ENCODE results near the gene EDIL3.

Gene EDIL3

DNA sequence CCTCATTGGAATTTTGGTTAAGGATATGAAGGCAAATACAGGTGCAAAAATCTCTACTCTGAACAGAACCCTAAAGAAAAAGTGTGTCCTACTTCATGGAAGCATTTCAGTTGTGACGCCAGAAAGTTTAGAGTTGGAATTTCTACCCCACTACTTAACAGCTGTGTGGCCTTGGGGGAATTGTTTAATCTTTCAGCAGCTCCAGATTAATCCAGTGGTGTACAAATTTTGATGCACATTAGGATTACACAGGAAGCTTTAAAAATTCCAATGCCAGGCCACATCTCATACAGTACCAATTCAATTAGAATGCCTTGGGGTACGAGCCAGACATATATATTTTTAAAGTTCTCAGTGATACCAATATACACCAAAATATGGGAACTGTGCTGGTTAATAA is 266.1 kb downstream of the EDIL3 start:
- no peak for DNase-seq (ENCODE audit: low spot score in 2 of 2)
- Histone ChIP-seq H3K4me3 (no peak overlapping the region), H3K4me1 (no peaks in the 10 kb centered on the region), H3K36me3 (replicated peaks) (no peaks in the 10 kb centered on the region), H3K9me3 (no peaks in the 10 kb centered on the region), H3K27me3 (ENCODE audit: low read depth) (0 out of 2 replicates have a peak, but pooled peaks cover 2% of the 10 kb centered on the region)
- in situ Hi-C loops (cut with MboI; ENCODE audit: low sequenced_read_pairs): no loop called here

DNA sequence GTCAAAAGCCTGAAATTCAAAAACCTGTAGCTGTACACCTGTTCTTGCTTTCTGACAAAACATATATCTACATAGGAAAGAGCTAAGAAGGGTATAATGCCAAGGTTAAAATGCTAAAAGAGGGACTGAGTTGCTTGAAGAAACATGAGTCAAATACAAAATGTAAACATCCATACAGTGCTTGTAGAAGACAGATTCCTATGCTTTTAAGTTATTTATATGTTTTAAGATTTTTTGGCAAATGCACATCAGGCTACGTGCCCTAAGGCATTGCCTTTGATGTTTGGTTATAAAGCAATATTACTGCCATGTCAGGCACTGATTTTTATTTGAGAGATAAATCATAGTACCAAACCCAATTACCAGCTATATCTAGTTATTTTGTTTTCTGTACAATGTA is 269.0 kb downstream of the EDIL3 start:
- H3K4me3 ChIP-seq: no peak overlapping the region
- no peaks in the 10 kb centered on the region for H3K4me1 ChIP-seq
- no peak for DNase-seq (ENCODE audit: low spot score in 2 of 2)
- no peaks in the 10 kb centered on the region for H3K9me3 ChIP-seq
- in situ Hi-C loops (cut with MboI; ENCODE audit: low sequenced_read_pairs): no loop called here
- H3K27me3 ChIP-seq (ENCODE audit: low read depth): 0 out of 2 replicates have a peak, but pooled peaks cover 2% of the 10 kb centered on the region
- no peaks in the 10 kb centered on the region for H3K36me3 ChIP-seq (replicated peaks)

DNA sequence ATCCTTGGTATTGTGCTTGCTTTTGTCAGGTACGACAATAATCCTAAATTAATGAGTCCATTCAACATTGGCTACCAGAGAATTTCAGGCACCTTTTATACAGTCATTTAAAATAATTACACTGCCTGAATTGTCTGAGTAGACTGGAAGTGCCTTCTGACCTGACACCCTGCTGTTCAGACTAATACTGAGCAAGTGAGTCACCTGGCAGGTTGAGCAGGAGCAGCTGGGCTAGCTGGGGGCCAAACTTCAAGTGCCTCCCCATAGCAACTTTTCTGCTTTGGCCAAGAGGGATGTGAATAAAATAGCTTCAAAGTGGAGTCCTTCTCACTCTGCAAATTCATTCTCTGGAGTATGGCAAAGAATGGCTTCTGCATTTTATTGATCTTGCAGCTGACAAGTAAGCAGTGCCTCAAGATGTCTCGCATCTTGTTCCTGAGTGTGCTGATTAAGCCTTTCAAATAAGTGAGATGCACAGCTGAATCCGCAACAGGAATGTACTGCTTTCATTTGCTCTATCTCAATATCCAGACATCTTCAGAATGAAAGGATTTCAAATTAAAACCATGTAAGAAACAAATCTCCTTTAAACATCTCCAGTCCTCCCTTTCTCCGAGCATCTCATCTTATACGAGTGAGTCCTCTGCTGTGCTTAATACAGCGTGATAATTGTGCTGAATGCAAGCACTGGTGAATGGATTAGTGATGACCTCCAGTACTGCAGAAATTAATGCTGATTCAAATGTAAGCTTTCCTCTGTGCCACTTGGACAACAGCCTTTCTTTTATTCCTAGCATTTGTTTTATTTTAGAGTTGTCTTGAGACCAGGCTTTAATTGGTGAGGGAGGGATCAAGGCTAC is 271.2 kb downstream of the EDIL3 start:
- Histone ChIP-seq H3K27me3 (ENCODE audit: low read depth) (no peaks in the 10 kb centered on the region), H3K4me1 (no peaks in the 10 kb centered on the region), H3K36me3 (replicated peaks) (no peaks in the 10 kb centered on the region), H3K9me3 (no peaks in the 10 kb centered on the region), H3K4me3 (no peak overlapping the region)
- in situ Hi-C loops (cut with MboI; ENCODE audit: low sequenced_read_pairs): no loop called here
- DNase-seq (ENCODE audit: low spot score in 2 of 2): no peak

DNA sequence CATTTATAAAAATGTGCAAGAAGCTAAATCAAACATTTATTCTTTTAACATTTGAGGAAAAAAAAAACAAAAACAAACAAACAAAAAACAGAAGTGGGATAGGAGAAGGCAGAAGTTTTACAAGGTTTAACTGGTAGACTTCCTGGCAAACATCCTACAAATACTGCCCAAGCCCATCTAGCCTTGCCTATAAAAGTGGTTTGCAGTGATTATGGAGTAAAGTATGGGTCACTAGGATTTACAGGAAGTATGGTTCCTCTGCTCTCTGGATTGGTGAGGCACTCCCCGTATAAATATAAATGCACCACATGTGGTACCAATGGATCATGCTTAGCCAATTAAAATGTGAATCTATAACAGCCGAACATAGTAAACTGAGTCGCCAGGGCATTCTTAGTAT is 291.9 kb downstream of the EDIL3 start:
- no peak for DNase-seq (ENCODE audit: low spot score in 2 of 2)
- Histone ChIP-seq H3K4me3 (no peak overlapping the region), H3K9me3 (no peaks in the 10 kb centered on the region), H3K27me3 (ENCODE audit: low read depth) (no peaks in the 10 kb centered on the region), H3K36me3 (replicated peaks) (no peaks in the 10 kb centered on the region), H3K4me1 (no peaks in the 10 kb centered on the region)
- in situ Hi-C loops (cut with MboI; ENCODE audit: low sequenced_read_pairs): no loop called here

DNA sequence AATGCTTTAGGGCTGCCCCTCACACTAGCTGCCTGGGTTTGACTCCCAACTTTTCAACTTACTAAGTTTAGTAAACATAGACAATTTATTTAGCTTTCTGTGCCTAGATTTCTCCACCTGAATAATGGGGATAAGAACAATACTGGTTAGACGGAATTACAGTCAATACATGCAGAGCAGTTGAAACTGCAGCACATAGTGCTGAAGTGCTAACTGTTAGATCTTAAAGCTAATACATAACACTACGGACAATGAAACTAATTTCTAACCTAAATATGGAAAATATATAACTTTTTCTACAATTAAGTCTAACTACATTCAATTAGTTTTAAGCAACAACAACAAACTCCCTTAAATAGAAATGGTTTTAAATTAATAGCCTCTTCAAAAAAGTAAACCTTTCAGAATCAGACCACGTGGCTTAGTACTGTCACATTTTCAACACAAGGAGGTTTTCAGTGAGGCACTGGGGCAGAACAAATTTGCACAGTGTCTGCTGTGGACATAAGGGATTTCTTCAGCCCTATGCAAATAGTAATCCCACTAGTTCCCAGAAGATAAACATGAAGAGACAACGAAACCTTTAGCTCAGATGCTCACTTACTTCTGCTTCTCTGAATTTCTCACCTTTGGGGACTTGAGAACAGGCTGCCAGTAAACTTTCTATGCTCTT is 293.4 kb downstream of the EDIL3 start:
- Histone ChIP-seq H3K36me3 (replicated peaks) (no peaks in the 10 kb centered on the region), H3K27me3 (ENCODE audit: low read depth) (no peaks in the 10 kb centered on the region), H3K4me1 (no peaks in the 10 kb centered on the region), H3K4me3 (no peak overlapping the region), H3K9me3 (no peaks in the 10 kb centered on the region)
- DNase-seq (ENCODE audit: low spot score in 2 of 2): no peak
- in situ Hi-C loops (cut with MboI; ENCODE audit: low sequenced_read_pairs): no loop called here

DNA sequence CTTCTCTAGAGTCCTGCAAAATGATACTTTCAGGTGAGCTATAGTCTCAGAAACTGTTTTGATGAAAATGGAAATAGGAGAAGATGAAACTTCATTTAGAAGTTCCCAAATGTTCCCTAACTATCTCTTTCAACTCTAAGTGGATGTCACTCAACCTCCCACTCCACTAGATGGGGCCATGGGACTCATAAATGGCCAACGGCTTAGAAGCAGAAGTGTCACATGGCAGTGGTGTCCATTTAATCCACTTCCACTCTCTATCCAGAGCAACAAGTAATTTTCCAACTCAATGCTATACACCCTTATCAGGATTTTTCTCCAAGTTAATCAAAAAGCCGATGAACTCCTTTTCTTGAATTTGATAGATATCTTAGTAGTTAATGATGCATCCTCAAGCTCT is 295.7 kb downstream of the EDIL3 start:
- H3K4me1 ChIP-seq: no peaks in the 10 kb centered on the region
- in situ Hi-C loops (cut with MboI; ENCODE audit: low sequenced_read_pairs): no loop called here
- no peaks in the 10 kb centered on the region for H3K27me3 ChIP-seq (ENCODE audit: low read depth)
- DNase-seq (ENCODE audit: low spot score in 2 of 2): no peak
- no peak overlapping the region for H3K4me3 ChIP-seq
- no peaks in the 10 kb centered on the region for H3K36me3 ChIP-seq (replicated peaks)
- no peaks in the 10 kb centered on the region for H3K9me3 ChIP-seq

DNA sequence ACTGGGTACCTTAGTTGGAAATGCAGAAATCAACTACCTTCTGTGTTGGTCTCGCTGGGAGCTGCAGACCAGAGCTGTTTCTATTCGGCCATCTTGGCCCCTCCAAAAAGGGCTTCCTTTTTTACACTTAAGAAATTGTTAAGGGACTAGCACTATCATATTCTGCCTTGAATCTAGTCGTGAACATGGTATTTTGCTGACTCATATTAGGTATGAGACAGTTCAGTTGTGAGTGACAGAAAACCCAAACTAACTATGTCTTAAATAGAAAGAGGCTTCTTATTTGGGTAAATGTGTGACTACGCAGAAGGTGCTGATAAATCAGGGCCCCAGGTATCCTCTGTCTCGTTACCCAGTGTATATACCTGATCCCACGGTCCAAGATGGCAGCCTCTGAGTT is 298.2 kb downstream of the EDIL3 start:
- no peaks in the 10 kb centered on the region for H3K9me3 ChIP-seq
- H3K4me3 ChIP-seq: no peak overlapping the region
- no peaks in the 10 kb centered on the region for H3K36me3 ChIP-seq (replicated peaks)
- no peaks in the 10 kb centered on the region for H3K4me1 ChIP-seq
- DNase-seq (ENCODE audit: low spot score in 2 of 2): no peak
- in situ Hi-C loops (cut with MboI; ENCODE audit: low sequenced_read_pairs): no loop called here
- H3K27me3 ChIP-seq (ENCODE audit: low read depth): no peaks in the 10 kb centered on the region

DNA sequence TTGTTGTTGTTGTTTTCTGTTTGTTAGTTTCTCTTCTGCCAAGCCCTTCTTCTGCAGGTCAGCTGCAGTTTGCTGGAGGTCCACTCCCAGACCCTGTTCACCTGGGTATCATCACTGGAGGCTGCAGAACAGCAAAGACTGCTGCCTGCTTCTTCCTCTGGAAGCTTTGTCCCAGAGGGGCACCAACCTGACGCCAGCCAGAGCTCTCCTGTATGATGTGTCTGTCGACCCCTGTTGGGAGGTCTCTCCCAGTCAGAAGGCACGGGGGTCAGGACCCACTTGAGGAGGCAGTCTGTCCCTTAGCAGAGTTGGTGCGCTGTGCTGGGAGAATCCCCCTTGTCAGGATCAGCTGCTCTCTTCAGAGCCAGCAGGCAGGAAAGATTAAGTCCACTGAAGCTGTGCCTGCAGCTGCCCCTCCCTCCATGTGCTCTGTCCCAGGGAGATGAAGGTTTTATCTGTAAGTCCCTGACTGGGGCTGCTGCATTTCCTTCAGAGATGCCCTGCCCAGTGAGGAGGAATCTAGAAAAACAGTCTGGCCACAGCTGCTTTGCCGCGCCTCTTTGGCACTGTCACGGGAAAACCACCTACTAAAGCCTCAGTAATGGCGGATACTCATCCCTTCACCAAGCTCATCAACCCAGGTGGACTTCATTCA is 299.2 kb downstream of the EDIL3 start:
- Histone ChIP-seq H3K9me3 (no peaks in the 10 kb centered on the region), H3K4me1 (no peaks in the 10 kb centered on the region), H3K27me3 (ENCODE audit: low read depth) (no peaks in the 10 kb centered on the region), H3K36me3 (replicated peaks) (no peaks in the 10 kb centered on the region), H3K4me3 (no peak overlapping the region)
- in situ Hi-C loops (cut with MboI; ENCODE audit: low sequenced_read_pairs): no loop called here
- DNase-seq (ENCODE audit: low spot score in 2 of 2): no peak

DNA sequence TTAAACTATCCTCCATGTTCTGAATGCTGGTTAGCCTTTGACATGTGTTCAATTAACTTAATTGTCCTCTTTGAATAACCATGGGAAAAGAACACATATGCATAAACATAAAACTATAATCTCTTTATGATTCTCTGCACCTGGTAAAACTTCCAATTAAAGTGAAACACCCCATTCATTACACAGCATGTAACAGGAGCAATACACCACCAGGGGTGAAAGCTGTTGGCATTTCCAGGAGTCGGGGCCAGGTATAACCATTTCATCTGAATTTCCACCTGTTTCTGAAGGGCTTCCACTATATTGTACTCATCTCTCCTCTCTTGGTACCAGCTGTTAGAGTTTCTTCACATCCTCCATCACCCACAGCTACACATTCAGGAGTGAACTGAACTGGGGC is 303.8 kb downstream of the EDIL3 start:
- in situ Hi-C loops (cut with MboI; ENCODE audit: low sequenced_read_pairs): no loop called here
- Histone ChIP-seq H3K36me3 (replicated peaks) (no peaks in the 10 kb centered on the region), H3K27me3 (ENCODE audit: low read depth) (no peaks in the 10 kb centered on the region), H3K4me3 (no peak overlapping the region), H3K9me3 (no peaks in the 10 kb centered on the region), H3K4me1 (no peaks in the 10 kb centered on the region)
- DNase-seq (ENCODE audit: low spot score in 2 of 2): no peak

DNA sequence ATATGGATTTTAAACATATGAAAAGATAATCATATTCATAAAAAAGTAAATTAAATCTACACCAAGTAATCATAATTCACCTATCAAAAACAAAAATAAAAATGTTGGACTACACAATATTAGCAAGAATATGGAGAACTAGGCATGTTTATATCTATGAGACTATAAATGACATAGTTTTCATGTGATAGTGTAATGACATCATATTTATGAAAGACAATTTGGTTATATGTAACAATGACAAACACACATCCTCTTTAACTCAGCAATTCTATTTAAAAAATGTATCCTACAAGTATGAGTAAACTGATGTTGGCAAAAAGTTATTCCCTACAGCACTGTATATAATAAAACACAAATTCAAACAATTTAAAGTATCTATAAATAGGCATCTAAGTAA is 312.3 kb downstream of the EDIL3 start:
- Histone ChIP-seq H3K36me3 (replicated peaks) (no peaks in the 10 kb centered on the region), H3K9me3 (no peaks in the 10 kb centered on the region), H3K4me3 (no peak overlapping the region), H3K27me3 (ENCODE audit: low read depth) (no peaks in the 10 kb centered on the region), H3K4me1 (no peaks in the 10 kb centered on the region)
- in situ Hi-C loops (cut with MboI; ENCODE audit: low sequenced_read_pairs): no loop called here
- DNase-seq (ENCODE audit: low spot score in 2 of 2): no peak

DNA sequence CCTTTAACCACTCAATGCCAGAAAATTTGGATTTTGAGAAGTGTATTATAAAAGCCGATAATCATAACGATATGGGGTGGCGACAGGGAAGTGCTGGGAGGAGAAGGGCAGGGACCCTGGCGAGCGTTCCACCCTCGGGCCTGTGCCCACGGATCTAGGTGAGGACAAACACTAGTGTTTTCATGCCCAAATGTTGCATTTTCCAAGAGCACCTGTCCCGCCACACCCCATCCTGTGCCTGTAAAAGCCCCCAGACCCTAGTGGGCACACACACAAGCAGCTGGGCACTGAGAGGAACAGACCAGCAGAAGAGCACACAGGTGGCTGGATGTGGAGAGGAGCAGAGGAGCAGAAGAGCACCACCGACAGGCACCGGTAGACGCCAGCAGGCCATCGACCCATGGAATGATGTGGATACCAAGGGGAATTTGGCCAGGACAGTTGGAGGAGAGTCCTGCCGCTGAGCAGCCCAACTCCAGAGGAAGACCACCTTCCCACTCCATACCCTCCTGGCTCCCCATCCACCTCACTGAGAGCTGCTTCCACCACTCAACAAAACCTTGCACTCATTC is 315.0 kb downstream of the EDIL3 start:
- in situ Hi-C loops (cut with MboI; ENCODE audit: low sequenced_read_pairs): no loop called here
- H3K4me3 ChIP-seq: no peak overlapping the region
- no peaks in the 10 kb centered on the region for H3K27me3 ChIP-seq (ENCODE audit: low read depth)
- no peaks in the 10 kb centered on the region for H3K9me3 ChIP-seq
- no peaks in the 10 kb centered on the region for H3K36me3 ChIP-seq (replicated peaks)
- no peak for DNase-seq (ENCODE audit: low spot score in 2 of 2)
- no peaks in the 10 kb centered on the region for H3K4me1 ChIP-seq

DNA sequence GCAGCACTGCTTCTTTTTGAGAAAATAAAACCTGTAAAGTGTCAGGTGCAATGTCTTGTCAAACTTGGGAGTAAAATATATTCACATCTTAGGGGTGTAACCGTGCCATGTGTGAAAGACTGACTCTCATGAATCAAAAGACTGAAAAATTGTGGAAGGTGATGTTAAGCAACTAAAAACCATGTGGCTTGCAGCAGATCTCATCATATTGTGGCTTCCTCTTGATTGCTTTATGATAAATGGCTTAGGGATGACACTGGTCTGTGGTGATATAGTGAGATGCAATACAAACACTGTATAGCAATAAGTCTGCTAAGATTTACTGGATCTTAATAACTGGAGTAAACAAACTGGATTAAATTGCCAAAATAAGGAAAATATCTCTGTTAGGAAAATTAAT is 321.6 kb downstream of the EDIL3 start:
- Histone ChIP-seq H3K27me3 (ENCODE audit: low read depth) (no peaks in the 10 kb centered on the region), H3K9me3 (no peaks in the 10 kb centered on the region), H3K36me3 (replicated peaks) (no peaks in the 10 kb centered on the region), H3K4me1 (no peaks in the 10 kb centered on the region), H3K4me3 (no peak overlapping the region)
- DNase-seq (ENCODE audit: low spot score in 2 of 2): no peak
- in situ Hi-C loops (cut with MboI; ENCODE audit: low sequenced_read_pairs): no loop called here

DNA sequence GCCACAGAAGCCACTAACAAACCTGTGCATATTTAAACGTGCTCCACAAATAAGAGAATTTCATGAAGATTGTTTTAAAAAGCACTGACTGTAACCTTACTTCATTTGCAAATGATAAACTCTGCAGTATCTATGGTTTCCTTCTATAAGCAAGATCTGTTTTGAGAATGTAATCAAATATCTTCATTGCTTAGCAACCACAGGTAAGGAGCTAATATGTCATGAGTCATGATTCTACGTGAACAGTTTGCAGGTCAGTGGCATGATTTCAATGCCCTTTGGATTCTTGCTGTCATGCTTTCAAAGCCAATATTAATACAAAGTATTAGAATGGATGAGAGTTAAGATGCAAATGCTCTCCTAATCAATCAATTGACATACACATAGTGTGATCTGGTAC is 325.0 kb downstream of the EDIL3 start:
- in situ Hi-C loops (cut with MboI; ENCODE audit: low sequenced_read_pairs): no loop called here
- Histone ChIP-seq H3K27me3 (ENCODE audit: low read depth) (no peaks in the 10 kb centered on the region), H3K36me3 (replicated peaks) (no peaks in the 10 kb centered on the region), H3K9me3 (no peaks in the 10 kb centered on the region), H3K4me1 (no peaks in the 10 kb centered on the region), H3K4me3 (no peak overlapping the region)
- DNase-seq (ENCODE audit: low spot score in 2 of 2): no peak

DNA sequence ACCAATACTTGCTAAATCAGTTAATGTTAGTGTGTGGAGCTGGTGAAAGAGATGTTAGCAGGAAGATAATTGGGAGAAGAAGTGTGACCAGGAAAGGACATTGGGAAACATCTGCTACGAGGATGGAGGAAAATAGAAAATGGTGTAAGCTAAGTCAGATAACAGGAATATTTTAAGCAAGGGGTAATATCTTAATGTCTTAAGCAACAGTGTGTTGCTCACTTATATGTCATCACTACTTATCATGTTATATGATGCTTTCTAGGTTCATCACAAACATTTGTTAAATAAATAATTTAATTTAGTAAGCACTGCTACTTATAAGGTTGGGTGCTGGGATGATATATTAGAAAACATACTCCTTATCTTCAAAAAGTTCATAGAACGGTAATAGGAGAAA is 326.1 kb downstream of the EDIL3 start:
- Histone ChIP-seq H3K27me3 (ENCODE audit: low read depth) (no peaks in the 10 kb centered on the region), H3K36me3 (replicated peaks) (no peaks in the 10 kb centered on the region), H3K4me1 (no peaks in the 10 kb centered on the region), H3K4me3 (no peak overlapping the region), H3K9me3 (no peaks in the 10 kb centered on the region)
- DNase-seq (ENCODE audit: low spot score in 2 of 2): no peak
- in situ Hi-C loops (cut with MboI; ENCODE audit: low sequenced_read_pairs): no loop called here

Data from HAP-1 (cell line).